D721Med (cell line): ENCODE results near the gene DPP4.
A peak's percentile ranks its signal among the peaks of the same experiment; 100 is the strongest.

Source experiments
- DNase-seq: peaks from one replicate; pipeline ENCODE4 v3.0.0; 2011; ENCODE audit warnings: low spot score; ENCODE audit not compliant: insufficient read length
- FAIRE-seq: peaks from 2 replicates; lab custom pipeline; 2011; peaks lifted over from hg19 to GRCh38; lab: Jason Lieb, UNC
- CTCF ChIP-seq: IDR thresholded peaks from 2 replicates; pipeline ENCODE4 v1.5.1; 2012; ENCODE audit warnings: mild to moderate bottlenecking, control low read depth; ENCODE audit not compliant: insufficient read depth; ENCODE audit errors: missing control alignments

The DPP4 gene

GRCh38 chr2:162011706-162012564, 62.1 kb downstream of the DPP4 start:
- DNase-seq = no peak
- no peak for TF ChIP-seq CTCF
- no peak for FAIRE-seq

GRCh38 chr2:162009543-162009942, 64.5 kb downstream of the DPP4 start:
- DNase-seq (no peak), FAIRE-seq (no peak)
- TF ChIP-seq CTCF = no peak

GRCh38 chr2:162007447-162008040, 66.5 kb downstream of the DPP4 start:
- peak; percentile 61 for TF ChIP-seq CTCF
- no peak for DNase-seq
- FAIRE-seq = no peak

GRCh38 chr2:162006337-162006736, 67.7 kb downstream of the DPP4 start:
- FAIRE-seq (no peak), DNase-seq (no peak)
- TF ChIP-seq CTCF = no peak

GRCh38 chr2:162004031-162004430, 70.0 kb downstream of the DPP4 start:
- FAIRE-seq (no peak), DNase-seq (no peak)
- TF ChIP-seq CTCF = no peak

- DNase-seq = no peak
- no peak for TF ChIP-seq CTCF
Observed at GRCh38 chr2:162002623-162003235, 71.3 kb downstream of the DPP4 start.

More at GRCh38 chr2:162002623-162003235, 71.3 kb downstream of the DPP4 start:
- no peak for FAIRE-seq
